Nephron progenitor cell (in vitro differentiated cells): ENCODE results near the gene DEAF1.

Experiments
- DNase-seq: peaks from one replicate; pipeline ENCODE4 v3.0.0; 2021
- H3K27ac Mint-ChIP-seq: 2 replicates; pipeline ENCODE4 v1.8.0; 2021; ENCODE audit warnings: mild to moderate bottlenecking, moderate library complexity, mixed read lengths
- H3K27me3 Mint-ChIP-seq: 2 replicates; pipeline ENCODE4 v1.8.0; 2021; ENCODE audit warnings: mild to moderate bottlenecking, low read depth, mixed read lengths; ENCODE audit not compliant: poor library complexity
- H3K36me3 Mint-ChIP-seq: 2 replicates; pipeline ENCODE4 v1.8.0; 2021; ENCODE audit warnings: low read depth, mixed read lengths
- H3K4me1 Mint-ChIP-seq: 2 replicates; pipeline ENCODE4 v1.8.0; 2021; ENCODE audit warnings: mixed read lengths
- H3K4me3 Mint-ChIP-seq: 2 replicates; pipeline ENCODE4 v1.8.0; 2021; ENCODE audit warnings: mild to moderate bottlenecking, moderate library complexity, mixed read lengths
- H3K9me3 Mint-ChIP-seq: 2 replicates; pipeline ENCODE4 v1.8.0; 2021; ENCODE audit warnings: mild to moderate bottlenecking, moderate library complexity, mixed read lengths
- CTCF ChIP-seq: fragments of 200-600 bp; sonication (generic); IDR thresholded peaks from 2 replicates; pipeline ENCODE4 v1.5.0; 2021; ENCODE audit warnings: antibody characterized with exemption

The DEAF1 gene

GRCh38 chr11:623349-623869 lies 71.6 kb downstream of the DEAF1 start:
- no peak for TF ChIP-seq CTCF
- H3K4me3 Mint-ChIP-seq: peak overlapping the region; percentile 31
- H3K27me3 Mint-ChIP-seq: peaks cover 8% of the 10 kb centered on the region
- H3K9me3 Mint-ChIP-seq: peaks cover 9% of the 10 kb centered on the region
- no peak for DNase-seq
- no peak overlapping the region for H3K27ac Mint-ChIP-seq
- H3K36me3 Mint-ChIP-seq: peaks cover 10% of the 10 kb centered on the region
- peaks cover 45% of the 10 kb centered on the region for H3K4me1 Mint-ChIP-seq

GRCh38 chr11:621838-622237 lies 73.2 kb downstream of the DEAF1 start:
- no peak for DNase-seq
- Mint-ChIP-seq H3K4me3 (no peak overlapping the region), H3K4me1 (peaks cover 38% of the 10 kb centered on the region), H3K27ac (no peak overlapping the region), H3K27me3 (no peaks in the 10 kb centered on the region), H3K36me3 (no peaks in the 10 kb centered on the region), H3K9me3 (no peaks in the 10 kb centered on the region)
- no peak for TF ChIP-seq CTCF

GRCh38 chr11:620935-621814 lies 73.8 kb downstream of the DEAF1 start:
- H3K36me3 Mint-ChIP-seq: no peaks in the 10 kb centered on the region
- H3K27me3 Mint-ChIP-seq: no peaks in the 10 kb centered on the region
- peaks cover 39% of the 10 kb centered on the region for H3K4me1 Mint-ChIP-seq
- no peaks in the 10 kb centered on the region for H3K9me3 Mint-ChIP-seq
- no peak overlapping the region for H3K4me3 Mint-ChIP-seq
- TF ChIP-seq CTCF: no peak
- no peak overlapping the region for H3K27ac Mint-ChIP-seq
- DNase-seq: no peak

GRCh38 chr11:620201-620600 lies 74.8 kb downstream of the DEAF1 start:
- no peak overlapping the region for H3K4me3 Mint-ChIP-seq
- no peaks in the 10 kb centered on the region for H3K9me3 Mint-ChIP-seq
- peaks cover 35% of the 10 kb centered on the region for H3K4me1 Mint-ChIP-seq
- no peak for DNase-seq
- H3K27ac Mint-ChIP-seq: no peak overlapping the region
- TF ChIP-seq CTCF: no peak
- H3K27me3 Mint-ChIP-seq: no peaks in the 10 kb centered on the region
- no peaks in the 10 kb centered on the region for H3K36me3 Mint-ChIP-seq

GRCh38 chr11:619628-620050 lies 75.4 kb downstream of the DEAF1 start:
- Mint-ChIP-seq H3K27me3 (no peaks in the 10 kb centered on the region), H3K4me3 (no peak overlapping the region), H3K36me3 (no peaks in the 10 kb centered on the region), H3K27ac (no peak overlapping the region), H3K4me1 (peaks cover 29% of the 10 kb centered on the region), H3K9me3 (no peaks in the 10 kb centered on the region)
- TF ChIP-seq CTCF: no peak
- no peak for DNase-seq
